Stimulated activated CD8-positive, alpha-beta memory T cell treated with anti-CD3 and anti-CD28 coated beads, Interleukin-15, amount 100 ng/mL, for 4 hours (primary cell): ENCODE data around the gene RDH14.
A peak's percentile ranks its signal among the peaks of the same experiment; 100 is the strongest.

Experiments used
- DNase-seq, 2 donors: peaks; one replicate each; pipeline ENCODE4 v3.0.0-alpha.2; 2020; ENCODE audit warnings: low read depth in 2 of 2

The RDH14 gene

GRCh38 chr2:18520451-18521425, 39.7 kb downstream of the RDH14 start:
- peak; percentile 18 to 34 for DNase-seq

- no peak for DNase-seq
These were observed 40.5 kb downstream of the RDH14 start for GRCh38 chr2:18519914-18520450.

GRCh38 chr2:18518116-18519111, 42.0 kb downstream of the RDH14 start:
- DNase-seq: no peak

GRCh38 chr2:18517386-18517785, 43.1 kb downstream of the RDH14 start:
- DNase-seq: no peak

GRCh38 chr2:18516112-18516511, 44.3 kb downstream of the RDH14 start:
- no peak for DNase-seq

- no peak for DNase-seq
These were observed 45.7 kb downstream of the RDH14 start for GRCh38 chr2:18514526-18515461.

- no peak for DNase-seq
These were observed 49.7 kb downstream of the RDH14 start for GRCh38 chr2:18510775-18511174.

GRCh38 chr2:18506883-18507509, 53.5 kb downstream of the RDH14 start:
- no peak for DNase-seq

- no peak for DNase-seq
These were observed 54.6 kb downstream of the RDH14 start for GRCh38 chr2:18505703-18506341.
